Right lobe of liver (tissue), 6 donors: ENCODE results near the gene BLACAT1. TPM values are rescaled to one million over a fixed set of nuclear protein-coding genes. Genes with fewer than 3 reads are reported as not detected.

Experiments used
- ATAC-seq, 4 donors: fragments of 200-7000 bp; cut with Tn5 transposase; one replicate each; pipeline ENCODE4 v1.9.1; 2020; ENCODE audit warnings: mild to moderate bottlenecking in 4 of 4, moderate library complexity in 4 of 4
- DNase-seq, 3 donors: peaks; one replicate each; pipeline ENCODE4 v3.0.0-alpha.2; 2020
- H3K27ac ChIP-seq, 3 donors: fragments of 200-600 bp; one replicate each; pipeline ENCODE4 v1.8.0; 2022
- H3K27me3 ChIP-seq, 2 donors: fragments of 200-600 bp; one replicate each; pipeline ENCODE4 v1.8.0; 2022
- H3K36me3 ChIP-seq, 4 donors: fragments of 200-600 bp; sonication (generic) in 1 of 4; one replicate each; pipeline versions ENCODE4 v1.5.1 to v1.8.0; 2017 to 2022; ENCODE audit warnings: control low read depth in 1 of 4
- H3K4me1 ChIP-seq, 4 donors: fragments of 200-600 bp; sonication (generic) in 1 of 4; one replicate each; pipeline versions ENCODE4 v1.5.1 to v1.8.0; 2017 to 2022; ENCODE audit warnings: control low read depth in 1 of 4
- H3K4me3 ChIP-seq, 3 donors: fragments of 200-600 bp; one replicate each; pipeline ENCODE4 v1.8.0; 2022
- H3K9me3 ChIP-seq, 4 donors: fragments of 200-600 bp; sonication (generic) in 1 of 4; one replicate each; pipeline versions ENCODE4 v1.5.1 to v1.8.0; 2017 to 2022; ENCODE audit warnings: control low read depth in 1 of 4
- POLR2A ChIP-seq: fragments of 450-650 bp; IDR thresholded peaks from one replicate; pipeline ENCODE4 v1.6.1; 2017; ENCODE audit warnings: antibody characterized with exemption, mild to moderate bottlenecking
- WGBS: methylation state at CpG from one replicate; pipeline ENCODE4 v1.1.6; 2018; ENCODE audit warnings: low coverage, low lambda C conversion rate; ENCODE audit not compliant: insufficient coverage; ENCODE audit errors: missing lambda C conversion rate; 5-methylcytosine and 5-hydroxymethylcytosine counted together
- intact Hi-C, 2 donors: fragments of 100-400 bp; cut with DNase I; formaldehyde crosslinking; loops; one replicate each; pipeline versions ENCODE4 v1.11.2 to v1.14.1; 2022
- total RNA-seq, 6 experiments: library from RNA; depleted of rRNA in 2 of 6; stranded (reverse); fragments of >200 nt in 2 of 6; fragmentation: NEBNext Ultra II Directional in 3 of 6; extraction: Animal tissue kit (Norgen Biotek cat#: 25700) in 3 of 6; gene quantifications; one replicate each; pipeline versions ENCODE4 v1.1.0 to v1.2.4, GENCODE V29; 2016 to 2023
- TF ChIP-seq, protein P1 (sequence below), 4 donors: fragments of 200-600 bp in 3 of 4; fragments of 450-650 bp in 1 of 4; IDR thresholded peaks; one replicate each; pipeline versions ENCODE4 v1.5.1 to v1.8.0; 2016 to 2022; ENCODE audit warnings: antibody characterized with exemption in 4 of 4, mild to moderate bottlenecking in 2 of 4
- donor health status: DM: no; HTN: yes; CAD: no.
- donor health status: DM: no; HTN: no; CAD: no.
- donor health status: DM: no; HTN: no; CAD: no.
- donor health status: DM: no; HTN: yes; CAD: no.
- donor health status: DM: no; HTN: yes; CAD: no.

Gene BLACAT1
- total RNA-seq, 6 experiments from 2014 or later = 0.06 TPM; not detected in 5

DNA sequence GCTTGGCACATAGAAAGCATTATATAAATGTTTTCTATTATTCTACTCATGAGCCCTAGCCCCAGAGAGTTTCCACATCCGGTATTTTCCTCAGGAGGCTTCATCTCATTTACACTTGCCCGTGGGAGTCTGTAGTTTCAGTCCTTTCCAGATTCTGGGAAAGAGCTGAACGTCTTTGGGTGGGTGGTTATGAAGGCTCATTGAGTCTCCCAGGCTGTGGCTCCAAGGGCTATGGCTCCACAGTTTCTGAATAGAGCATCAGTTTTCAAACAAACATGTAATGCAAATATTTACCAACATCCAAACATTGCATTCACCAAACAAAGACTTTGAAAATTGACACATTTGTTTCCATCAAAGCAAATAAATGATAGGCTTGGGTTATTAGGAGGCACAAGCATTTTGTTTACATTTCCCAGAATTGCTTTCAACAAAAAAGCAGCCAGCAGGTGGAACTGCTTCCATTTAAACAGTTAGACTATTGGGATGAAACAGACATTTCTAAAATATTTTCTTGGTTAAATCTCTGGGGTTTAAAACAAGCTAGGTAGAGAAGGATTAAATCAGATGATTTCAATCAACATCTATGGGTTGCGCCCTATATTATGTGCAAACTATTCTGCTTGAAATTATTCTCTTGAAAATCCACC lies 32.7 kb downstream of the BLACAT1 start:
- WGBS = 49% methylated on average over 4 of the region's 4 CpGs
- ATAC-seq (no peak), DNase-seq (no peak)
- Histone ChIP-seq H3K36me3 (no peaks in the 10 kb centered on the region), H3K27me3 (peaks cover 0 to 7% of the 10 kb centered on the region in 2 donors), H3K4me1 (no peaks in the 10 kb centered on the region), H3K9me3 (no peaks in the 10 kb centered on the region), H3K27ac (no peak overlapping the region), H3K4me3 (no peak overlapping the region)
- TF ChIP-seq, protein P1, sequence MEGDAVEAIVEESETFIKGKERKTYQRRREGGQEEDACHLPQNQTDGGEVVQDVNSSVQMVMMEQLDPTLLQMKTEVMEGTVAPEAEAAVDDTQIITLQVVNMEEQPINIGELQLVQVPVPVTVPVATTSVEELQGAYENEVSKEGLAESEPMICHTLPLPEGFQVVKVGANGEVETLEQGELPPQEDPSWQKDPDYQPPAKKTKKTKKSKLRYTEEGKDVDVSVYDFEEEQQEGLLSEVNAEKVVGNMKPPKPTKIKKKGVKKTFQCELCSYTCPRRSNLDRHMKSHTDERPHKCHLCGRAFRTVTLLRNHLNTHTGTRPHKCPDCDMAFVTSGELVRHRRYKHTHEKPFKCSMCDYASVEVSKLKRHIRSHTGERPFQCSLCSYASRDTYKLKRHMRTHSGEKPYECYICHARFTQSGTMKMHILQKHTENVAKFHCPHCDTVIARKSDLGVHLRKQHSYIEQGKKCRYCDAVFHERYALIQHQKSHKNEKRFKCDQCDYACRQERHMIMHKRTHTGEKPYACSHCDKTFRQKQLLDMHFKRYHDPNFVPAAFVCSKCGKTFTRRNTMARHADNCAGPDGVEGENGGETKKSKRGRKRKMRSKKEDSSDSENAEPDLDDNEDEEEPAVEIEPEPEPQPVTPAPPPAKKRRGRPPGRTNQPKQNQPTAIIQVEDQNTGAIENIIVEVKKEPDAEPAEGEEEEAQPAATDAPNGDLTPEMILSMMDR (IDR thresholded peaks at IDR 0.05) = peak in 1 of 4 donors; percentile 14
- TF ChIP-seq POLR2A = no peak
- intact Hi-C loops = no loop called here

DNA sequence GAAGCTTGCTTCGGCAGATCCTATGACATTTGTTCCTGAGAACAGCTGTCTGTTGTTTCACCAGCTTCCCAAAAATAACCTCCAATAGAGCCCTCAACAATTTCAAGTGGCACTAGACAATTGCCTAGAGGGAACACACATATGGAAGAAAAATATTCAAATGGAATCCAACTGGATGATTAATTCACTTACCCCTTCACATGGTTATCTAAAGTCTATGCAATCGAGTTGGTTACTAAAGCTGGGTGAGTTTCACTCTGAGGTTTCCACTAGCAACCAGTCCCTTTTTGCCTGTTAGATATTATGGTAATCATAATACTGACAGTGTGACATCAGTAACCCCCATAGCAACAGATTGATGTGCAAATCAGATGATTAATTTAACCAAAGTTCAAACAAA lies 34.0 kb downstream of the BLACAT1 start, which contains the start of gene LEMD1:
LEMD1 (minus strand) TSS at position 259 of the 400 bp plus-strand sequence. CDS start 1,520 bp downstream, outside the sequence.
- no peak for DNase-seq
- Histone ChIP-seq H3K27me3 (peaks cover 0 to 7% of the 10 kb centered on the region in 2 donors), H3K9me3 (no peaks in the 10 kb centered on the region), H3K4me1 (no peaks in the 10 kb centered on the region), H3K4me3 (no peak within 1 kb of the TSS), H3K27ac (no peak within 1 kb of the TSS), H3K36me3 (no peaks in the 10 kb centered on the region)
- no peak for ATAC-seq
- WGBS = 56% methylated on average over 2 of the region's 2 CpGs
- intact Hi-C loops = no loop called here
- TF ChIP-seq POLR2A = no peak
- TF ChIP-seq, protein P1 (IDR thresholded peaks at IDR 0.05) = no peak

DNA sequence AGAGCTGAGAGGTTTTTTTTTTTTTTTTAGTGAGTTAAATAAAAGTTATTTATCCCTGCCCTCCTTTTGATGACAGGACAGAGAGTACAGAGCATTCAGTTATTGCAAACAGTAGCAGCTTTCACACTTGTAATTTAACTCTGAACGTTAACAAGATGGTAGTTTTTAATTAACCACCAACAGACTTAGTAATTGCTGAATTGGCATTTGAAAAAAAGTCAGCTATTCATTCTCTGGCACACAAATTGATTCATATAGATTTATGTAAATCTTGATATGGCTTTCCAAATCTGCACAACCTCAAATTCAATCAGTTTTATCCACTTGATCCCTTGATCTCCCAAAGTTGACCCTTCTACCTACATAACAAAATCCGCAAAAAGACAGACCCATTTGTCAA lies 34.9 kb downstream of the BLACAT1 start:
- no peaks in the 10 kb centered on the region for H3K36me3 ChIP-seq
- H3K27me3 ChIP-seq = peaks cover 0 to 7% of the 10 kb centered on the region in 2 donors
- ATAC-seq (no peak), DNase-seq (no peak)
- no peak overlapping the region for H3K27ac ChIP-seq
- H3K9me3 ChIP-seq = no peaks in the 10 kb centered on the region
- intact Hi-C loops = no loop called here
- 46% methylated on average over 2 of the region's 2 CpGs for WGBS
- TF ChIP-seq, protein P1 (IDR thresholded peaks at IDR 0.05) = no peak
- TF ChIP-seq POLR2A = no peak
- H3K4me1 ChIP-seq = no peaks in the 10 kb centered on the region
- H3K4me3 ChIP-seq = no peak overlapping the region

DNA sequence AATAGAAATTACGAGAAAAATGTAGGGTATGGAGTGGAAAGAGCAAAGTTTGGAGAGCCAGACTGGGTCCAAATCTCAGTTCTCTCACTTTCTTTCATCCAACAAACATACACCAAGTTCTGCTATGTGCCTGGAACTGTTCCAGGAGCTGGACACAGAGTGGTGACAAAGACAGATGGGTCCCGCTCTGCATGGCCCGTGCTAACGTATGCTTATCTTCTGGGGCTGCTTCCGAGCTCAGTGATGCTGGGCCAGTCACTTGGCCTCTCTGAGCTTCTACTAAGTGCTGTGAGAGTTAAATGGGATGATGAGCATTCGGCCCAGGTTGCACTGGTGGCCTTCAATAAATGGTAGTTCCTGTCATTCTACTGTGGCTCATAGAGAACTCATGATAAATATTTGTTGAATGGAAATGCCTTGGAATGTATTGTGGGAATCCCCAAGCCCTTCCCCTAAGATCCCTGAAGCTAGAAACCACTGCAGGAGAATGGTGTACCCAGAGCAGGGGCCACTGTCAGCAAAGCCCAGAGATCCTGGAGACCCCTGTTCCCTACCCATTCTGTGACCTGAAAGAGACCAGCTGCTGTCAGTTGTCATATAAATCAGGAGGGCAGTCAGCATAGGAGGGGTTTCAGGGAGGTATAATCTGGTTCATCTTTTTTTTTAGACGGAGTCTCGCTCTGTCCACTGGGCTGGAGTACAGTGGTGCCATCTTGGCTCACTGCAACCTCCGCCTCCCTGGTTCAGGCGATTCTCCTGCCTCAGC lies 37.8 kb downstream of the BLACAT1 start:
- intact Hi-C loops = no loop called here
- Histone ChIP-seq H3K9me3 (no peaks in the 10 kb centered on the region), H3K27ac (no peak overlapping the region), H3K27me3 (no peaks in the 10 kb centered on the region), H3K4me1 (no peaks in the 10 kb centered on the region), H3K36me3 (no peaks in the 10 kb centered on the region), H3K4me3 (no peak overlapping the region)
- WGBS = 83% methylated on average over 9 of the region's 10 CpGs
- no peak for TF ChIP-seq POLR2A
- TF ChIP-seq, protein P1 (IDR thresholded peaks at IDR 0.05) = no peak
- ATAC-seq (no peak), DNase-seq (no peak)
